Hepatic stellate cell (primary cell): ENCODE results near the gene JUNB.
"Not testable (repeated sequence)": the region's sequence is repeated elsewhere in the genome, so short reads cannot be mapped to it uniquely, and the experiment has no call there.

ENCODE experiments used
- DNase-seq: peaks from one replicate; pipeline ENCODE4 v3.0.0; 2011; ENCODE audit warnings: low spot score

JUNB gene

DNA sequence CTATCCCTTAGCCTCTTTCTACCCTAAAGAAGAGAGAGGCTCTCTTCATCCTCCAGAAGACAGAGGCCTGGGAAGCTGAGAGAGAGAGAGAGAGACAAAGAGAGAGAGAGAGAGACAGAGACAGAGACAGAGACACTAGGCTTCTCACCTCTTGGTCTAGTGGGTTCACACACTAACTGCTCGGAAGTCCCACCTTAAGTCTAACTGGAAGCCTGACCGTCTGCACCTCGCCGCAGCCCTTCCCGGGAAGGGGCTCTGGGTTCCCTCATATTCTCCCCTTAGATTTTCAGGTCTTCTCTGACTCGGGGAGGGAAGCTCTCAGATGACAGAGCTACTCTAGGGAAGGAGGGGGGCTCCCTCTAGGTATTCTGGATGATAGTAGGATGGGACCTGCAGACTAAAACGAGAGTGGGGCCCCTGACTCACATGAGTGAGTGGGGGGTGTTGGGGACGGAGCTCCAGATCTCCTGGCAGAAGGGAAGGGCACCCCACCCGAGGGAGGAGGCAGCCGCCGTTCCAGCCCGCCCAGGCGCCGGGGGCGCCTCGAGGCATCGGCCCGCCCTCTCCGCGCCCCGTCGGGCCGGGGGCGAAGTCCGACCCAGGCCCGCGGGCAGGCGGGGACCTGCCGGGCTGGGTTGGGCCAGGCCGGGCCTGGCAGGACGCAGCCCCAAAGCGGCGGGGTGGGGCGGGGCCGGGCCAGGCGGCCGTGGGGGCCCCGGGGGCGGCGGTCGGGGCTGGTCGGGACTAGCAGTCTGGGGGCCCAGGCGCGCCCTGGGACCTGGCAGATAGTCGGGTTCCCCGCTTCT lies 2.0 kb upstream of the JUNB start:
- DNase-seq, result peak; percentile 29

- DNase-seq, result peak; percentile 96
These were observed 1.2 kb upstream of the JUNB start for GRCh38 chr19:12789904-12790619.

DNA sequence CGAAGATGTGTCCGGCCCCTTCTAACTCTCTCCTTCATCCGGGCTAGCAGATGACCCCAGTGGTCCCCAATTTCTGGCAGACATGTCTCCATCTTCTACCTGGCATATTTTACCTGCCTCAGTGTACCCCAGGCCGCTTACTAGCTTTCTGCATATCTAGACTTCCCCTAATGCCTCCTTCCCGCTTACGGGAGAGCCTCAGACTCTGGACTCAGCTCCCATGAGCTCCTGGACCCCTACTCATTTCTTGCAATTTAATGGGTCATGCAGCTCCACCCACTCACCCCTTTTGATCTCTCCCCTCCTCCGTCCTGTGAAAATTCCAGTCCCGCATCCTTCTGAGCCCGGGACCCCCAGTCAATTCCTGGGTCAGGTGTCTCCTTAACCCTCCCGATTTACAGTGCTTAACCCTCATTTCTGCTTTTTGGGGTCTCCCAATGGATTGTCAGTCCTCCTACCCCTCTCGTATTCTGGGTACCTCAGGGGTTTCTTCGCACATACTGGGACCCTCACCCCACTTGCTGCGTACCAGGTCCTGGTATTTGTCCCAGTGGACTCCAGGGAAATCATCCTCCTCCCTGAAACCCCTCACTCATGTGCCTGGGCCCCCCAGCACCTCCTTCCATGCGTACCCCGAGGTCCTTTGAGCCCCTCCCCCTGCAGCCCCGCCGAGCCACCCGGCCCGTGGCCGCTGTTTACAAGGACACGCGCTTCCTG lies 500 bp upstream of the JUNB start:
- no peak for DNase-seq

DNA sequence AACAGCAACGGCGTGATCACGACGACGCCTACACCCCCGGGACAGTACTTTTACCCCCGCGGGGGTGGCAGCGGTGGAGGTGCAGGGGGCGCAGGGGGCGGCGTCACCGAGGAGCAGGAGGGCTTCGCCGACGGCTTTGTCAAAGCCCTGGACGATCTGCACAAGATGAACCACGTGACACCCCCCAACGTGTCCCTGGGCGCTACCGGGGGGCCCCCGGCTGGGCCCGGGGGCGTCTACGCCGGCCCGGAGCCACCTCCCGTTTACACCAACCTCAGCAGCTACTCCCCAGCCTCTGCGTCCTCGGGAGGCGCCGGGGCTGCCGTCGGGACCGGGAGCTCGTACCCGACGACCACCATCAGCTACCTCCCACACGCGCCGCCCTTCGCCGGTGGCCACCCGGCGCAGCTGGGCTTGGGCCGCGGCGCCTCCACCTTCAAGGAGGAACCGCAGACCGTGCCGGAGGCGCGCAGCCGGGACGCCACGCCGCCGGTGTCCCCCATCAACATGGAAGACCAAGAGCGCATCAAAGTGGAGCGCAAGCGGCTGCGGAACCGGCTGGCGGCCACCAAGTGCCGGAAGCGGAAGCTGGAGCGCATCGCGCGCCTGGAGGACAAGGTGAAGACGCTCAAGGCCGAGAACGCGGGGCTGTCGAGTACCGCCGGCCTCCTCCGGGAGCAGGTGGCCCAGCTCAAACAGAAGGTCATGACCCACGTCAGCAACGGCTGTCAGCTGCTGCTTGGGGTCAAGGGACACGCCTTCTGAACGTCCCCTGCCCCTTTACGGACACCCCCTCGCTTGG lies 966 bp downstream of the JUNB start:
- DNase-seq, result peak; percentile 27

- DNase-seq, result no peak
These were observed 1.6 kb downstream of the JUNB start for GRCh38 chr19:12792853-12793289.

DNA sequence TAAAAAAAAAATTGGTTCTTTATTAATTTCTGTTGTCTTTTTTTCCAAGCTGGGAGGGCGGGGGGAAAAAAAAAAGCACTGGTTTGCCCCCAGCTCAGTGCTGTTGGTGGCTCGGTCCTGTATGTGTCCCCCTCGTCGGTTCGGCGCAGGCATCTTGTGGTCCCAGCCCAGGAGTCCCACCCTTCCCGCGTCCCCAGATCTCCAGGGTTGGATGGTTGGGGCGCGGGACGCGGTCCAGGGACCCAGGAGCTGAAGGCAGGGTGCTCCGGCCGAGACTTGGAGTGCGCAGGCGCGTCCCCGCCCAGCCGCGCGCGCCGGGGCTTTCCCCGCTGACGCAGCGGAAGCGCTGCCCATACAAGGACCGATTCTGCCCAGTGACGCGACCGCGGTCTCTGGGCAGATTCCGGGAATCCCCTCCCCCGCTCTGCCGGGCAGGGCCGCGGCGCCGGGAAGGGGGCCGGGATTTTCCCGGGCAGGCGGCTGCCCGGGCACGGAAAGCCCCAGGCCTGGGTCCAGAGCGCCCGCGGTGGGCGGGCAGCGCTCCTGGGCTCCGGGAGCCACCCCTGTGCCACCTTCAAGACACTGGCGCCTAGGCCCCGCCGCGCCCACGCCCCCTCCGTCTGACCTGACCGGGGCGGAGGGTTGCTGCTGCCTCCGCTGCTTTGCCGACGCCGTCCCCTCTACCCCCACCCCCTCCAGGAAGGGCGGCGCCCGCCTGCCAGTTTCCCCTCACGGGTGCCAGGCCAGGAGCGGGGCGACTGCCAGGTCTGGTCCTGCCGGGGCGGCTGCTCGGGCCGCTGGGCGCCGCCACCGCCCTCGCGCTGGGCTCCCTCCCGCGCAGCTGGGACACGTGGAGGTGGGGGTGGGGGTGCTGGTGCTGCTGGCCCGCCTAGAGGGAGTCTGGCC lies 2.3 kb downstream of the JUNB start:
- peak; percentile 97 for DNase-seq

DNA sequence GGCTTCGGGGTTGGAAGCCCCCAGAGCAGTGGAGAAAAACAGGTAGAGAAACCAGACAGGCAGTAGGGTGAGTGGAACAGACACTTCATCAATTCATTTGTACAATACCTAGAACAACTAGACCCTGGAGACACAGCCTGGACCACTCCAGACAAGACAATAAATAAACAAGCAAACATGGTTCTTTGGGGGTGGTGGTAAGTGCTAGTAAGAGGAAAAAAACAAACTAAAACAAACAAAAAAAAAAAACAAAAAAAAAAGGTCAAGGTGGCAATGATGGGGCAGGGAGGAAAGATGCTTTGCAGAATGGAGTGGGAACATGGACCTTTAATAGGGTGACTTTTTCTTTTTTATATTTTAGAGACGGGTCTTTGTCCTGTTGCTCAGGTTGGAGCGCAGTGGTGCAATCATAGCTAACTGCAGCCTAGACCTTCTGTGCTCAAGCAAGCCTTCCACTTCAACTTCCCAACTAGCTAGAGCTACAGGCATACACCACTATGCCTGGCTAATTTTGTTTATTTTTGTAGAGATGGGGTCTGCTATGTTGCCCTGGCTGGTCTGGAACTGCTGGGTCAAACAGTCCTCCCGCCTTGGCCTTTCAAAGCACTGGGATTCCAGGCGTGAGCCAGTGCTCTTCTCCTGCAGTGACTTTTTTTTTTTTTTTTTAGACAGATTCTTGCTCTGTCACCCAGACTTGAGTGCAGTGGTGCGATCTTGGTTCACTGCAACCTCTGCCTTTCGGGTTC lies 3.1 kb downstream of the JUNB start:
- no peak for DNase-seq

DNA sequence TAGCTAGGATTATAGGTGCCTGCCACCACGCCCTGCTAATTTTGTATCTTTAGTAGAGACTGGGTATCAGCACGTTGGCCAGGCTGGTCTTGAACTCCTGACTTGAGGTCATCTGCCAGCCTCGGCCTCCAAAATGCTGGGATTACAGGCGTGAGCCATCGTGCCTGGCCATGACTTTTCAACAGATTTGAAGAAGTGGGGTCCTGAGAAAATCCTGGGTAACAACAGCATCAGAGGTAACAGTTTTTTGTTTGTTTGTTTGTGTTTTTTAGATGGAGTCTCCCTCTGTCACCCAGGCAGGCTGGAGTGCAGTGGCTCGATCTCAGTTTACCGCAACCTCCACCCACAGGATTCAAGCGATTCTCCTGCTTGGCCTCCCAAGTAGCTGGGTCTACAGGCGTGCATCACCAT lies 3.7 kb downstream of the JUNB start:
- no peak for DNase-seq

GRCh38 chr19:12796146-12797071 lies 5.1 kb downstream of the JUNB start:
- DNase-seq, result peak; percentile 77

DNA sequence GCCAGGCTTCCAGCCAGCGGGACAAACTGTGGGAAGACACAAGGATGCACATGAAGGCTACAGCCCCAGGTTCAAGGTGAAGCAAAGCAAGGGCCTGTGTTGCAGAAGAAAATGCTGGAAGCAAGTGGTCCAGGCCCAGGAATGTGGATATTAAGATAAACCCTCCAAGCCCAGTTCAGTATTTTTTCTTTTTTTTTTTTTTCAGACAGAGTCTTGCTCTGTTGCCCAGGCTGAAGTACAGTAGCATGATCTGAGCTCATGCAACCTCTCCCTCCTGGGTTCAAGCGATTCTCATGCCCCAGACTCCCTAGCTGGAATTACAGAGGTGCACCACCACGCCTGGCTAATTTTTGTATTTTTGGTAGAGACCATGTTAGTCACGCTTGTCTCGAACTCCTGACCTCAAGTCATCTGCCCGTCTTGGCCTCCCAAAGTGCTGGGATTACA lies 5.9 kb downstream of the JUNB start:
- DNase-seq, result no peak

DNA sequence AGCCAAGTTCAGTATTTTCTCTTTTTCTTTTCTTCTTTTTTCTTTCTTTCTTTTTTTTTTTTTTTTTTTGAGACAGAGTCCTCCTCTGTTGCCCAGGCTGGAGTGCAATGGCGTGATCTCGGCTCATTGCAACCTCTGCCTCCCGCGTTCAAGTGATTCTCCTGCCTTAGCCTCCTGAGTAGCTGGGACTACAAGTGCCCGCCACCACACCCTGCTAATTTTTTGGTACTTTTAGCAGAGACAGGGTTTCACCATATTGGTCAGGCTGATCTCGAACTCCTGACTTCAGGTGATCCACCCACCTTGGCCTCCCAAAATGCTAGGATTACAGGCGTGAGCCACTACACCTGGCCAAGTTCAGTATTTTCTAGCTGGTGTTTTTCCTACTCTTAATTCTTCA lies 6.3 kb downstream of the JUNB start:
- not testable (repeated sequence) for DNase-seq

DNA sequence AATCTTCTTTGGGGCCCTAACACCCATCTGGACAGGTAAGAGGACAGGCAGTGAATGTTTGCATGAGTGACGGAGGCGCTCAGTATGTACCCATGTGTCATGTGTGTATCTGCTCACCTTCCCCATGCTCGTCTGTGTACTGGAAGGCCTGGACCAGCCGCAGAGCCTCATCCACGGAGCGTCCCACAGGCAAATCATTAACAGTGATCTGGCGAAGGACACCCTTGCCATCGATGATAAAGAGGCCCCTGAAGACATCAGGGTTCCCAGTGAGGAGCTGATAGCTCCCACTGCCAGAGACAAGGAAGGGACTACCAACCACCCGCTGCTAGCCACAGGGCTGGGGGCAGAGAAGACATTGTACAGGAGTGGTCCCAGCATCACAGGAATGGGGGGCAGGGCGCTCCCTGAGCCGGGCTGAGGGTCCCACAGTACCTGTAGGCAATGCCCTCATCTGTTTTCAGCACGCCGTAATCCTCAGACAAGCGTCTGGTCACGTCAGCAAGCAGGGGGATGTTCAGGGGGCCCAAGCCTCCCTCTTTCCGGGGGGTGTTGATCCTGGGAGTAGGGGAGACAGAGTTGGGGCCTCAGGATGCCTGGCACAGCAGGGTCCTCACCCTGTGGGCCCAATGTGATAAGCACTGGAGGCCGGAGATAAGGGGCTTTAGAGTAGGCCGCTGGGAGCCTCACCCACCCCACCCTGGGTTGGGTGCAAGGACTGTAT lies 8.6 kb downstream of the JUNB start:
- no peak for DNase-seq

DNA sequence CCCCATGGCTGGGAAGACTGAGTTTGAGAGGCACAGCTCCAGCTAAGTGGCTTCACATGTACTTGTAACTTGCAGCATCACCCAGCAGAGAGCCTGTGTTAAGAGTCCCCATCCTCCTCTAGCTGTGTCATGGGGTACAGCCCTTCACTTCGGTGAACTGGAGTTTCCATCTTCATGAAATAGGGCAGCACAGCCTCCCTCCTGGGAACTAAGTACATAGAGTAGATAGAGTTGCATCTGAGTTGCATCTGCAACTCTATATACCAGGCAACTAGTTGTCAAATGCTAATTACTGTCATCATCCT lies 9.1 kb downstream of the JUNB start:
- DNase-seq, result no peak

- no peak for DNase-seq
These were observed 9.7 kb downstream of the JUNB start for GRCh38 chr19:12800923-12801465.

GRCh38 chr19:12801466-12802266 lies 10.4 kb downstream of the JUNB start, which contains the start of the genes PRDX2 and THSD8:
TSS of gene PRDX2 (minus strand) at chr19:12801800. CDS start at chr19:12801261, 539 bp downstream.
TSS of gene THSD8 (plus strand) at chr19:12802069. CDS start at chr19:12802072, 3 bp downstream.
- DNase-seq, result peak; percentile 73

GRCh38 chr19:12802267-12803106 lies 11.2 kb downstream of the JUNB start:
- DNase-seq, result peak; percentile 49
